Chondrocyte (in vitro differentiated cells): Measurements from ENCODE around the gene IL17D. TPM values are rescaled to one million over a fixed set of nuclear protein-coding genes. Genes with fewer than 3 reads are reported as not detected.

ENCODE experiments used
- DNase-seq: peaks from one replicate; pipeline ENCODE4 v3.0.0; 2021; ENCODE audit warnings: mixed read lengths, low spot score
- H3K27ac Mint-ChIP-seq: one replicate; pipeline ENCODE4 v1.8.0; 2021; ENCODE audit warnings: mild to moderate bottlenecking, moderate library complexity, mixed read lengths; ENCODE audit not compliant: unreplicated experiment
- H3K27me3 Mint-ChIP-seq: 2 replicates; pipeline ENCODE4 v1.8.0; 2021; ENCODE audit warnings: low read depth, mixed read lengths
- H3K36me3 Mint-ChIP-seq: 2 replicates; pipeline ENCODE4 v1.8.0; 2021; ENCODE audit warnings: low read depth, mixed read lengths
- H3K4me1 Mint-ChIP-seq: 2 replicates; pipeline ENCODE4 v1.8.0; 2021; ENCODE audit warnings: low read depth, mild to moderate bottlenecking, mixed read lengths
- H3K4me3 Mint-ChIP-seq: one replicate; pipeline ENCODE4 v1.8.0; 2021; ENCODE audit warnings: mild to moderate bottlenecking, moderate library complexity, mixed read lengths; ENCODE audit not compliant: unreplicated experiment
- H3K9me3 Mint-ChIP-seq: 2 replicates; pipeline ENCODE4 v1.8.0; 2021; ENCODE audit warnings: low read depth, mixed read lengths
- CTCF ChIP-seq: fragments of 200-600 bp; sonication (generic); IDR thresholded peaks from 2 replicates; pipeline ENCODE4 v1.5.0; 2021; ENCODE audit warnings: antibody characterized with exemption, mild to moderate bottlenecking, moderate library complexity
- total RNA-seq: library from RNA; stranded (reverse); gene quantifications from 3 replicates; pipeline ENCODE4 v1.2.1, GENCODE V29; 2021

Gene IL17D
- total RNA-seq, 1 donor from 2014 or later: 12.1 TPM

GRCh38 chr13:20721454-20722357 lies 18.2 kb downstream of the IL17D start:
- Mint-ChIP-seq H3K36me3 (no peaks in the 10 kb centered on the region), H3K9me3 (no peaks in the 10 kb centered on the region), H3K4me3 (peak overlapping the region; percentile 57), H3K27ac (peak overlapping the region; percentile 57), H3K27me3 (no peaks in the 10 kb centered on the region), H3K4me1 (peaks cover 14% of the 10 kb centered on the region)
- TF ChIP-seq CTCF: peak; percentile 39
- DNase-seq: no peak

- Mint-ChIP-seq H3K4me1 (peaks cover 7% of the 10 kb centered on the region), H3K4me3 (no peak overlapping the region), H3K27me3 (no peaks in the 10 kb centered on the region), H3K9me3 (no peaks in the 10 kb centered on the region), H3K36me3 (peaks cover 6% of the 10 kb centered on the region), H3K27ac (no peak overlapping the region)
- DNase-seq: no peak
- no peak for TF ChIP-seq CTCF
Observed at GRCh38 chr13:20727856-20728255, 24.4 kb downstream of the IL17D start.

- Mint-ChIP-seq H3K27me3 (no peaks in the 10 kb centered on the region), H3K36me3 (peaks cover 6% of the 10 kb centered on the region), H3K27ac (no peak overlapping the region), H3K4me1 (peaks cover 6% of the 10 kb centered on the region), H3K9me3 (no peaks in the 10 kb centered on the region), H3K4me3 (no peak overlapping the region)
- TF ChIP-seq CTCF: no peak
- no peak for DNase-seq
Observed at GRCh38 chr13:20728579-20729311, 25.2 kb downstream of the IL17D start.

GRCh38 chr13:20729633-20730585 lies 26.4 kb downstream of the IL17D start:
- DNase-seq: no peak
- no peaks in the 10 kb centered on the region for H3K9me3 Mint-ChIP-seq

More at GRCh38 chr13:20729633-20730585, 26.4 kb downstream of the IL17D start:
- TF ChIP-seq CTCF: no peak
- H3K36me3 Mint-ChIP-seq: peaks cover 8% of the 10 kb centered on the region
- no peaks in the 10 kb centered on the region for H3K27me3 Mint-ChIP-seq
- H3K27ac Mint-ChIP-seq: no peak overlapping the region
- no peak overlapping the region for H3K4me3 Mint-ChIP-seq
- peaks cover 6% of the 10 kb centered on the region for H3K4me1 Mint-ChIP-seq
